ENCODE results near the gene KRT36.

Gene KRT36

GRCh38 chr17:41521574-41522261 lies 32.0 kb upstream of the KRT36 start:
- no peak for DNase-seq

- DNase-seq, result no peak
These were observed 31.3 kb upstream of the KRT36 start for GRCh38 chr17:41520821-41521521.

DNA sequence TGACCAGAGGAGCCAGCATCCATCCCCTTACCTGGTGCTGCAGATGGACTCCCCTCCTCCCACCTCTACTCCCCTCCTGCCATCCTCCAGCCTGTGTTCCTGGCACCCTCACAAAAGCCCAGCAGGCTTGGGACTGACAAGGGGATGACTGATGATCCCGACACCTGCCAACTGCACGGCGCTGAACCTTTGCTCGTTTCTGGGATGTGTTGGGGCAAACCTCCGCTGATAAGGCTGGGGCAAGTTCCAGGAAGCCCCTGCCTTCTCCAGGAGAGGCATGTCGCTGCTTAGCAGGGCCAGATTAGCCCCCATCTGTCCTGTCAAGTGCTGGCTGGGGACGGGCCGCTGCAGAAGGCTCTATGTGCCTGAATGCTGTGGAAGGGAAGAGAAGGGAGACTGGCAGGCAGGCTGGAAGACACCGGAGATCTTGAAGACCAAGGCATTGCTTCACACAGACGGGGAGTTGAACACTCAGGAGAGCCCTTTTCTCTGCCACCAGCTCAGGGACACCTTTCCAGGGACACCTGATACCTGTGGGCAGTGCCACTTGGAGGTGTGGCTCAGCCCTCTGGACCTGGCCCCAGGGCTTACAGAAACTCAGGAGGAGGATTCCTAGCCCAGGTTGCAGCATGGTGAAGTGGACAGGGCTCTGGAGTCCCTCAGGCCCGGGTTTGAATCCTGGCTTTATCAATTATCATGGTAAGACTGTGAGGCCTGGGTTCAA lies 30.0 kb upstream of the KRT36 start:
- no peak for DNase-seq

DNA sequence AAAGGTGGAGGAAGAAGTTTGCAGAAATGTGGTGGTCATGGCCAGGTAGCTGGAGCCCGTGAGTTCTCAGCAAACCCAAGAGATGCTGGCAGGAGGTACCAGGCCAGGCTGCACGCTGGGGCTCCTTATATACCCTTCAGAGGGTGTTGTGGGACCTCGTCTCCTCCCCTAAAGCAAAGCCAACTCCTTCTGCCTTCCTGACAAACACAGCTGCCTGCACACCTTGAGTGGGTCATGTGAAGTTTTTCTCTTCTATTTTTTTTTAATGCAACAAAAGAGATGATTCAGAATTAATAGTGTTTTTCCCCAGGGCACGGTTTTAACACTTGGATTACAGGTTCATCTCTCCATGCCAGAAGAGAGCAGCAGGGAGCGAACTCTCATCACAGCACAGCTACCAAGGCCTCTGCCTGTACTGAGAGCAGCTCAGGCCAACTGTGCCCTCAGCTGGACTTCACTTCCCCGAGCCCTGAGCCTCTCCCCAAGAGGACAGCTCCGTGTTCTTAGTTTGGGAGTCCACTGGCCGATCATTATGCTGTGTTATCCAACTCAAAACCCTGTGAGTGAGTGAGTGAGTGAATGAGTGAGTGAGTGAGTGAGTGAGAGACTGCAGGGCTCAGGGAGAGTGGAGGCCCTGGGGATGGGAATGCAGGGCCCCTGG lies 29.2 kb upstream of the KRT36 start, which contains the start of gene KRT15:
Gene KRT15 (minus strand): TSS at position 102 of the 661 bp plus-strand sequence. CDS start 63 bp downstream, at position 39.
- no peak for DNase-seq

DNA sequence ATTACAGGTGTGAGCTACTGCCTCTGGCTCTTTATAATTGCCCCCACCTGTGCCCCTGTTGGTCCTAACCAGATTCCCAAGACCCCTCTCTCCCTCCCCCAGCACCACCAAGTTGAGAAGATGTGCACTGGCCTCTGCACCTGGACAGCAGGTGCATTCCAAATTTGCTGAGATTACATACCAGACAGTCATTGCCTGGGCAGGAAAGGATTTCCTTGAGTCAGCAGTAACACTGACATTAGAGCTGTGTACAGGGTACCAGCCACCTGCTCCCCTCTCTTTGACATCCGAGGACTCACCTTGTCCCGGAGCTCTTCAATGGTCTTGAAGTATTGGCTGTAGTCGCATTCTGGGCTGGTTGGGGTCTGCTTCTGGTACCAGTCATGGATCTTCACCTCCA lies 28.3 kb upstream of the KRT36 start:
- DNase-seq, result no peak

DNA sequence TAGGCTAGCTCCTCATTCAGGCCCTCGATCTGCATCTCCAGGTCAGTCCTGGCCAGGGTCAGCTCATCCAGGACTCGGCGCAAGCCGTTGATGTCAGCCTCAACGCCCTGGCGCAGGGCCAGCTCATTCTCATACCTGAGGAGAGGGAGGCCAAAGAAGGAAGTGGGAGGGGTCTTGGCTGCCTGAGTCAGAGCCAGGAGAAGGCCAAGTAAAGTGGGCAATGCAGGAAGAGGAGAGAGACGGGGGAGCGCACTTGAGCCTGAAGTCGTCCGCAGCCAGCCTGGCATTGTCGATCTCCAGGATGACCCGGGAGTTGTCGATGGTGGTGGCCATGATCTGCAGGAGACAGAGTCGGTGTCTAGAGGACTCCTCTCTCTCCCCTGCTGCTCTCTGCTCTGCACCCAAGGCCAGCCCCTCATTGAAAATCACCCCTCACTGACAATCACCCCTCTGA lies 27.1 kb upstream of the KRT36 start:
- DNase-seq, result no peak

DNA sequence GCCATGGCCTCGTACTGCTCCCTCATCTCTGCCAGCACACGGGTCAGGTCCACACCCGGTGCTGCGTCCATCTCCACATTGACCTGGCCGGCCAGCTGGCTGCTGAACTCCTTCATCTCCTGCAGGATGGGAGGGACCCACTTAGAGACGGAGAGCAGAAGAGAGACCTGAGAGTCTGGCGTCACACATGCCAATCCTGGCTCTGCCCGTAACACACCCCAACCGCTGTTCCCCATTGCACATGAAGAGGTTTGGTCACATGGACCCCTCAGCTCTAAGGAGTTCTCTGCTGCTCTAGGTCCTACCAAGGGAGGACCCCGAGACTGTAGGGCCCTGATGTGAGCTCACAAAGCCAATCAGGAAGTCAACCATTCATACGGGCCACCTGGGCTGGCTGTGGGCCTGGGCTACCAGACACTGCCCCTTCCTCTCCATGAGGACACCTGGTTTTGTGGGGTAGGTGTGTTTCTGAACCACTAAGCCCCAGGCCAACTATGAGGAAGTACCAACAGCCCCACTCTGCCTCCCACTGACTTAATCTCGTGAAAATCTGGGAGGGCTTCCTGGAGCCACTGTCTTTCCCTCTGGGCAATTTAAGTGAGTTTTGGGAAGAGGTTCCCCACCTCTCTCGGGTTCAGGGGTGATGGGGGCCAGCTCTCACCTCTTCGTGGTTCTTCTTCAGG lies 26.6 kb upstream of the KRT36 start:
- no peak for DNase-seq

GRCh38 chr17:41513168-41513547 lies 23.4 kb upstream of the KRT36 start:
- DNase-seq, result no peak

DNA sequence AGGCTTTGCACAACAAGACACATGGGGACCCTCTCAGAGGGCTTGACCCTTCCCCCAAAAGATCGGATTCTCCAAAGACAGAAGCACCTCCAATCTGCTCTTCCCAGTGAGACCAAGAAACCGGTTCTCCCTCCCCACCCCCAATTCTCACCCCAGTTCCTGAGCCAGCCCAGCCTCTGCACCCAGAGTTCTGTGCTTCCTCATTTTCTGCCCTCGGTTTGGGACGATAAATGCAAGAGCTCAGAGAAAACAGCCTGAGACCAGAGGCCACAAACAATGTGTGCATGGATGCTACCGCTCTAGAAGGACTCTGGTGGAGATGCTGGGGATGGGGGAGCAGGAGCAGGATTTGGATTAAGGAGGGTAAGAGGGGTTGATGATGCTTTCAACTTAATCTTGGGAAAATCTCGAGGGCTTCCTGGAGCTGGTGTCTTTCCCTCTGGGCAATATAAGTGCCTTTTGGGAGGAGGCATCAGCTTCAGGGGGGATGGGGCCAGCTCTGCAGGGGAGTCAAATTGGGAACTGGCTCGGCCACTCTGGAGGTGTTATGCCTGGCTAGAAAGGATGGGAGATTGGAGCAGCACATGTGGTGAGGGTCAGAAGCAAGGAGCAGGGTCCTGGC lies 22.9 kb upstream of the KRT36 start:
- DNase-seq, result no peak

DNA sequence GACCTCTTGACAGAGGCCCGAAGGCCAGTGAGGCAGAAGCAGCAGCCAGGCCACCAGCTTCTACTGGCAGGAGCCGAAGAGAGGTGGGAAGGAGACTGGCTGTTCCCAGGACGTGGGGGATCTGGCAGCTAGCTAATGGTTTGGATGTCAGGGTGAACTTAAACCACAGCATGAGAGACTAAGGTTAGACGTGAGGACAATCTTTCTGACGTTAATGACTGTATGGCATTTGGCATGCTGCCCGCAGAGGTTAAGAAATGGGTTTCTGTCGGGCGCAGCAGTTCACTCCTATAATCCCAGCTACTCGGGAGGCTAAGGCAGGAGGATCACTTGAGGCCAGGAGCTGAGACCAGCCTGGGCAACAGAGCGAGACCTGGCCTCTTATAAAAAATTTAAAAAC lies 22.0 kb upstream of the KRT36 start:
- no peak for DNase-seq

DNA sequence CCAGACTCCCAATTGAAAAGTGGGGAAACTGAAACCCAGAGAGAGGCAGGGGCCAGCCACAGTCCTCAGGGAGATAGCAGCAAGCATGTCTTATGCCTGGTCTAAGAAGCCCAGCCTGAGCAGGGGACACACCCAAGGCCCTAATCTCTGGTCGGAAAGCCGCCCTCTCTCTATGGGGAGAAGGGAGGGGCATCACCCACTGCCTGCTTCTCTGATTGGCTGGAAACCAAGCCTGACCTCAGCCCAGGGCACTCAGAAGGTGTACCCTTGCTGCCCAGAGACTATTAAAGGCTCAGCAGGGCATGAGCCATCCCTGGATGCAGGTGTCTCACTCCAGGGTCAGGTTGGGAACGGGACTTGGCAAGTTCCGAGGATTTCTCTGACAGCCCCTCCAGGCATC lies 21.4 kb upstream of the KRT36 start:
- DNase-seq, result no peak

DNA sequence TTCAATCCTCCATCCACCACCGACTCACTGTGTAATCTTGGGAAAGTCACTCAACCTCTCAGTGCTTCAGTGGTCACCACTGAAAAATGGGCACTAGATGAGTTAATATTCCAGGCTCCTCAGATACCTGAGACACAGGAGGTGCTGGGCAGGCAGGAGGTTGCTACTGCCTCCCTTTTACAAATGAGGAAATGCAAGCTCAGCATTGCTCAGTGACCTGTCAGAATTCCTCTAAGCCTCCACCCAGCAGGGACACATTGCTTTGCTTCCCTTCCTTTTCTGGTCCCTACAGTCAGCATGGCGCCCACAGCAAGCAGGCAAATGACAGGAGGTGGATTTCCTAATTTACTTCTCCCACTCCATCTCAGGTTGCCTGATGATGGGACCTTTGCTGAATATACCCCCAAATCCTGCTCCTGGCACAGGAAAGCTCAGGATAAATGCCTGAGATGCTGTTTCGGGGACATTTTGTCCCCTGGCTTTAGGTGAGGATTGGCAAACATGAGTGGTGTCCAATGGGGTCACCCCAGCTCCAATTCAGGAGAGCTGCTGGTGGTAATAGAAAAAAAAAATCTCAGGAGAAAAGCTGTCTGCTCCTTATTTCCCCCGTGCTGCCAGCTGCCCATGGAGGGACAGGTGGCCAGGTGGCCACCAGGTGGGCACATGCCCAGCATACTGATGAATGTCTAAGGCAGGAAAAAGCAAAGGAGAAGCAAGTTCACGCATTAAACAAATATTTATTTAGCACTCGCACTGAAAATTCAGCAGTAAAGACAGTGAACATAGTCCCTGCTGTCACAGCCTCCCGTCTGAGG lies 20.7 kb upstream of the KRT36 start:
- no peak for DNase-seq

DNA sequence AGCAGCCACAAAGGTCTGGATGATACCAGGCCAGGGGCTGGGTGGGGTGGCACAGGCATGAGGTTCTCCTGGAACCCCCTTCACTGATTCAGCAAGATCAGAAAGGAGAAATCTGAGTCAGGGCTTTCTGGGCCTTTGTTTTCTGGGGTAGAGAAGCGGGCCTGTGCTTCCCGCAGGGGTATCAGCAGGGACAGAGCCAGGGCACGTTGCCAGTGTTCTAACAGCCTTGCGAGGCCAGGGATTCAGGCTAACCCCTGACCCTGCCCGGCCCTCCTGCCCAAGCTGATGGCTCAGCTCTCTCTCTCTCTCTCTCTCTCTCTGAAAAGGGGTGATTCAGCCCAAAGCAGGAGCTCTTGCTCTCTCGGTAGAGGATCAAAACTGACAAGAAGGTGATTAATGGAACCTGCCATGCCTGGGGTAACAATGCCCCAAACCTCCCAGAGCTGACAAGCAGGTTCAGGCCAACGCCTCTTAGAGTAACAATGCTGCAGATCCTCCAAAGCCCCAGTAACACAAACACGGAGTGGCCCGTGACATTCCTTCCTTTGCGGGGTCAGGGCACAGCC lies 17.7 kb upstream of the KRT36 start:
- no peak for DNase-seq

- no peak for DNase-seq
These were observed 16.4 kb upstream of the KRT36 start for GRCh38 chr17:41505809-41506767.

DNA sequence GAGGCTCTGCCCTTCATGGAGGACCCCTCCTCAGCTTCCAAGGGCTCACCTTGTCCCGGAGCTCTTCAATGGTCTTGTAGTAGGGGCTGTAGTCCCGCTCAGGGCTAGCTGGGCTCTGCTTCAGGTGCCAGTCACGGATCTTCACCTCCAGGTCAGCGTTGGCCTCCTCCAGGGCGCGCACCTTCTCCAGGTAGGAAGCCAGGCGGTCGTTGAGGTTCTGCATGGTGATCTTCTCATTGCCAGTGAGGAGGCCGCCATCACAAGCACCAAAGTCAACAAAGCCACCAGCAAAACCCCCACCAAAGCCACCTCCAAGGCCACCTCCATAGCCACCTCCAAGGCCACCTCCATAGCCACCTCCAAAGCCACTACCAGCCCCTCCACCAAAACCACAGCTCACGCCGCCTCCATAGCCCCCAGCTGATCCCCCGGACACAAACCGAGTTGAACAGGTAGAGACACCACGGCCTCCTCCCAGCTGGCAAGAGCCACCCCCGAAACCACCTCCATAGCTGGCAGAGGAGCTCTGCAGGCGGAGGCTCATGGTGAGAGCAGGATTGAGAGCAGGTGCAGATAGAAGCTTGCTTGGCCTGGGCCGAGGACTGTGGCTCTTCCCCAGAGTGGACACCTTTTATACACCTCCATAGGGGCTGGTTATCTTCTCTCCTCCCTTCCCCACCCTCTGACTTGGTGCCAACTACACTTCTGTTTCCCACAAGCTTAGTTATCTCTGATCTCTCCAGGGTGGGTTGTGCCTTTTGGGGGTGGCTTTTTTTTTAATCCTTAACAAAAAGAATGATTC lies 15.5 kb upstream of the KRT36 start, which contains the start of gene KRT13:
Gene KRT13 (minus strand): TSS at position 606 of the 802 bp plus-strand sequence. CDS start 62 bp downstream, at position 544.
- no peak for DNase-seq

- no peak for DNase-seq
These were observed 14.7 kb upstream of the KRT36 start for GRCh38 chr17:41504246-41504977.

- no peak for DNase-seq
These were observed 13.5 kb upstream of the KRT36 start for GRCh38 chr17:41503202-41503601.
